Measurements from ENCODE around the gene MIA. TPM values are rescaled to one million over a fixed set of nuclear protein-coding genes. Genes with fewer than 3 reads are reported as not detected.

Gene MIA
- total and polyA plus RNA-seq, 9 of the 15 experiments (the other 6 are each of a cell fraction or from before 2014, with no cell fraction given): 0.21 TPM; not detected in 8

- TF ChIP-seq ZBTB11 (CRISPR knock-in tag; IDR thresholded peaks at IDR 0.05): peak in 1 of 3 experiments; percentile 61; a peak in 1 of 6 replicates
- TF ChIP-seq CTCF (IDR thresholded peaks at IDR 0.05 in 2 of 3, conservative IDR thresholded peaks at IDR 0.05 in 1 of 3; ENCODE audit: insufficient read depth in 2 of 3, low read depth in 1 of 3, low read length in 3 of 3): peak; percentile 33 to 57 (median 55); a peak in 5 of 6 replicates
- no peak for TF ChIP-seq TFE3 (CRISPR knock-in tag; IDR thresholded peaks at IDR 0.05)
- TF ChIP-seq TAF15 (IDR thresholded peaks at IDR 0.05; ENCODE audit: low read depth, low read length): no peak
- peak; percentile 26 for TF ChIP-seq NCOA4 (IDR thresholded peaks at IDR 0.05; ENCODE audit: partially characterized antibody)
- TF ChIP-seq JUND (IDR thresholded peaks at IDR 0.05; ENCODE audit: borderline replicate concordance, low read depth, low read length): no peak
- peak; percentile 33; the same call in 1 of the 3 replicates for TF ChIP-seq JUND (tag; IDR thresholded peaks at IDR 0.05; ENCODE audit: borderline replicate concordance, low read depth, low read length)
- no peak for TF ChIP-seq SETDB1 (IDR thresholded peaks at IDR 0.05; ENCODE audit: low read length)
- 0 out of 2 replicates have a peak, but pooled peaks have one; percentile 30 for TF ChIP-seq ETV1 (tag; conservative IDR thresholded peaks at IDR 0.05; ENCODE audit: low read depth)
- peak; percentile 77 for TF ChIP-seq HINFP (tag; conservative IDR thresholded peaks at IDR 0.05; ENCODE audit: low read depth)
- TF ChIP-seq ZNF583 (CRISPR knock-in tag; IDR thresholded peaks at IDR 0.05): no peak
- peak; percentile 60; the same call in 1 of the 2 replicates for TF ChIP-seq HMGXB4 (CRISPR knock-in tag; IDR thresholded peaks at IDR 0.05)
- TF ChIP-seq MLLT1 (IDR thresholded peaks at IDR 0.05): peak; percentile 38 to 45; a peak in 1 of 4 replicates
These were observed 22.8 kb downstream of the MIA start (continued) for GRCh38 chr19:40797963-40798682.

Data from K562 (cell line).